Mesenchymal stem cell (in vitro differentiated cells and primary cell): ENCODE data around the gene TENM3.

Source experiments
- DNase-seq: peaks from one replicate; pipeline ENCODE4 v3.0.0-alpha.2; 2013
- H2AFZ ChIP-seq: one replicate; pipeline ENCODE4 v1.6.1; 2013; ENCODE audit warnings: low read depth, mild to moderate bottlenecking, control low read depth, inconsistent platforms, low read length, moderate library complexity
- H2AK5ac ChIP-seq: 2 replicates; pipeline ENCODE4 v1.6.1; 2013; ENCODE audit warnings: low read length, moderate library complexity, mild to moderate bottlenecking, inconsistent platforms; ENCODE audit not compliant: severe bottlenecking
- H2BK120ac ChIP-seq: one replicate; pipeline ENCODE4 v1.6.1; 2013; ENCODE audit warnings: low read depth, mild to moderate bottlenecking, inconsistent platforms, low read length, moderate library complexity
- H2BK12ac ChIP-seq, 2 experiments: one replicate each; pipeline ENCODE4 v1.6.1; 2013; ENCODE audit warnings: inconsistent platforms in 2 of 2, low read length in 2 of 2, mild to moderate bottlenecking in 2 of 2, moderate library complexity in 2 of 2, control low read depth in 1 of 2
- H2BK15ac ChIP-seq: one replicate; pipeline ENCODE4 v1.6.1; 2013; ENCODE audit warnings: mild to moderate bottlenecking, low read depth, inconsistent platforms; ENCODE audit not compliant: poor library complexity, severe bottlenecking
- H2BK5ac ChIP-seq: 2 replicates; pipeline ENCODE4 v1.6.1; 2013; ENCODE audit warnings: low read depth, mild to moderate bottlenecking, low read length, control low read depth, inconsistent platforms; ENCODE audit not compliant: poor library complexity, severe bottlenecking
- H3K14ac ChIP-seq, 2 experiments: one replicate each; pipeline ENCODE4 v1.6.1; 2013; ENCODE audit warnings: inconsistent platforms in 2 of 2, low read length in 2 of 2, control low read depth in 1 of 2, mild to moderate bottlenecking in 1 of 2, moderate library complexity in 1 of 2
- H3K18ac ChIP-seq, 2 experiments: one replicate each; pipeline ENCODE4 v1.6.1; 2013; ENCODE audit warnings: inconsistent platforms in 2 of 2, low read length in 2 of 2, control low read depth in 1 of 2, low read depth in 1 of 2, mild to moderate bottlenecking in 1 of 2
- H3K23ac ChIP-seq, 2 experiments: one replicate each; pipeline ENCODE4 v1.6.1; 2013; ENCODE audit warnings: inconsistent platforms in 2 of 2, low read length in 2 of 2, mild to moderate bottlenecking in 2 of 2, moderate library complexity in 2 of 2, control low read depth in 1 of 2
- H3K27ac ChIP-seq: 2 replicates; pipeline ENCODE4 v1.5.1; 2013; ENCODE audit warnings: mild to moderate bottlenecking, moderate library complexity, low read length, control low read depth, inconsistent platforms; ENCODE audit not compliant: poor library complexity, severe bottlenecking
- H3K27me3 ChIP-seq, 2 experiments: 2 replicates each; pipeline versions ENCODE4 v1.6.1 to v1.7.0; 2013; ENCODE audit warnings: low read length in 2 of 2, mild to moderate bottlenecking in 2 of 2, moderate library complexity in 2 of 2, control low read depth in 1 of 2, inconsistent platforms in 1 of 2; ENCODE audit not compliant: control insufficient read depth in 1 of 2, insufficient read depth in 1 of 2
- H3K36me3 ChIP-seq, 2 experiments: 2 replicates each; pipeline versions ENCODE4 v1.6.1 to v1.7.0; 2013; ENCODE audit warnings: low read length in 2 of 2, control low read depth in 1 of 2, inconsistent platforms in 1 of 2, low read depth in 1 of 2, mild to moderate bottlenecking in 1 of 2; ENCODE audit not compliant: insufficient read depth in 2 of 2, control insufficient read depth in 1 of 2
- H3K4ac ChIP-seq, 2 experiments: one replicate each; pipeline ENCODE4 v1.6.1; 2013; ENCODE audit warnings: inconsistent platforms in 2 of 2, low read length in 2 of 2, mild to moderate bottlenecking in 2 of 2, moderate library complexity in 2 of 2, control low read depth in 1 of 2, low read depth in 1 of 2
- H3K4me1 ChIP-seq: 2 replicates; pipeline ENCODE4 v1.6.1; 2013; ENCODE audit warnings: low read depth, low read length, control low read depth; ENCODE audit not compliant: control insufficient read depth, insufficient read depth
- H3K4me2 ChIP-seq: 2 replicates; pipeline ENCODE4 v1.6.1; 2013; ENCODE audit warnings: low read length, mild to moderate bottlenecking, inconsistent platforms; ENCODE audit not compliant: poor library complexity, severe bottlenecking
- H3K4me3 ChIP-seq, 2 experiments: 2 replicates each; pipeline versions ENCODE4 v1.5.1 to v1.7.0; 2013; ENCODE audit warnings: low read length in 2 of 2, mild to moderate bottlenecking in 2 of 2, control low read depth in 1 of 2, low read depth in 1 of 2; ENCODE audit not compliant: insufficient read depth in 1 of 2
- H3K79me1 ChIP-seq: replicated peaks from 2 replicates; pipeline ENCODE4 v1.6.1; 2013; ENCODE audit warnings: mild to moderate bottlenecking, control low read depth, low read length, inconsistent platforms; ENCODE audit not compliant: poor library complexity, severe bottlenecking
- H3K9ac ChIP-seq: 2 replicates; pipeline ENCODE4 v1.7.0; 2013; ENCODE audit warnings: mild to moderate bottlenecking, low read length, moderate library complexity
- H3K9me3 ChIP-seq: 2 replicates; pipeline ENCODE4 v1.7.0; 2013; ENCODE audit warnings: mild to moderate bottlenecking, low read length; ENCODE audit not compliant: control insufficient read depth
- H4K8ac ChIP-seq: one replicate; pipeline ENCODE4 v1.6.1; 2013; ENCODE audit warnings: inconsistent platforms, mild to moderate bottlenecking, low read length, moderate library complexity
- H4K91ac ChIP-seq: one replicate; pipeline ENCODE4 v1.6.1; 2013; ENCODE audit warnings: mild to moderate bottlenecking, low read length, inconsistent platforms
- WGBS: methylation state at CpG from one replicate; pipeline ENCODE4 v1.1.7; 2013; ENCODE audit warnings: mixed read lengths; 5-methylcytosine and 5-hydroxymethylcytosine counted together

Gene TENM3

GRCh38 chr4:182495645-182496385 is 252.6 kb downstream of the TENM3 start:
- Histone ChIP-seq H3K14ac (no peak overlapping the region), H3K9ac (no peak overlapping the region), H3K27ac (no peak overlapping the region), H3K36me3 (no peaks in the 10 kb centered on the region), H3K23ac (no peak overlapping the region), H2BK15ac (no peak overlapping the region), H2BK5ac (no peak overlapping the region), H2BK12ac (no peak overlapping the region), H3K27me3 (no peaks in the 10 kb centered on the region), H3K79me1 (peaks cover 7% of the 10 kb centered on the region), H2BK120ac (no peak overlapping the region), H3K18ac (no peak overlapping the region), H3K4me3 (no peak overlapping the region), H4K91ac (no peak overlapping the region), H2AK5ac (no peak overlapping the region), H2AFZ (no peak overlapping the region), H3K9me3 (no peaks in the 10 kb centered on the region), H3K4me1 (peaks cover 3% of the 10 kb centered on the region), H3K4me2 (no peak overlapping the region), H4K8ac (no peak overlapping the region), H3K4ac (no peak overlapping the region)
- DNase-seq: no peak
- WGBS: 78% methylated on average over 4 of the region's 6 CpGs

- Histone ChIP-seq H2BK120ac (no peak overlapping the region), H2BK5ac (no peak overlapping the region), H2AK5ac (no peak overlapping the region), H3K27me3 (no peaks in the 10 kb centered on the region), H3K4me2 (no peak overlapping the region), H3K14ac (no peak overlapping the region), H3K27ac (no peak overlapping the region), H3K4ac (no peak overlapping the region), H2BK15ac (no peak overlapping the region), H2AFZ (no peak overlapping the region), H3K18ac (no peak overlapping the region), H3K23ac (no peak overlapping the region), H3K79me1 (peaks cover 7% of the 10 kb centered on the region), H4K8ac (no peak overlapping the region), H3K9me3 (no peaks in the 10 kb centered on the region), H3K4me3 (no peak overlapping the region), H3K4me1 (peaks cover 3% of the 10 kb centered on the region), H4K91ac (no peak overlapping the region), H3K36me3 (no peaks in the 10 kb centered on the region), H2BK12ac (no peak overlapping the region), H3K9ac (no peak overlapping the region)
- DNase-seq: no peak
- 72% methylated on average over 4 of the region's 4 CpGs for WGBS
Observed at GRCh38 chr4:182496408-182496807, 253.2 kb downstream of the TENM3 start.

- no peak overlapping the region for H3K18ac ChIP-seq
- no peak overlapping the region for H2AFZ ChIP-seq
- H4K8ac ChIP-seq: no peak overlapping the region
- no peak overlapping the region for H4K91ac ChIP-seq
- no peak overlapping the region for H3K9ac ChIP-seq
- no peak overlapping the region for H3K14ac ChIP-seq
- no peaks in the 10 kb centered on the region for H3K36me3 ChIP-seq
- H3K4me3 ChIP-seq: no peak overlapping the region
- peaks cover 13% of the 10 kb centered on the region for H3K79me1 ChIP-seq
- no peaks in the 10 kb centered on the region for H3K27me3 ChIP-seq
- no peak overlapping the region for H3K4ac ChIP-seq
- DNase-seq: no peak
- H2BK5ac ChIP-seq: no peak overlapping the region
- 98% methylated on average over 4 of the region's 5 CpGs for WGBS
- no peak overlapping the region for H2AK5ac ChIP-seq
- no peak overlapping the region for H3K27ac ChIP-seq
- no peak overlapping the region for H3K23ac ChIP-seq
- H2BK15ac ChIP-seq: no peak overlapping the region
- H2BK120ac ChIP-seq: no peak overlapping the region
- peaks cover 1% of the 10 kb centered on the region for H3K4me1 ChIP-seq
- H3K4me2 ChIP-seq: no peak overlapping the region
- H3K9me3 ChIP-seq: no peaks in the 10 kb centered on the region
- no peak overlapping the region for H2BK12ac ChIP-seq
Observed at GRCh38 chr4:182502064-182502463, 258.9 kb downstream of the TENM3 start.

GRCh38 chr4:182504463-182504862 is 261.3 kb downstream of the TENM3 start:
- Histone ChIP-seq H3K27me3 (no peaks in the 10 kb centered on the region), H3K23ac (no peak overlapping the region), H2BK12ac (no peak overlapping the region), H3K14ac (no peak overlapping the region), H2AK5ac (no peak overlapping the region), H3K27ac (no peak overlapping the region), H3K4me2 (no peak overlapping the region), H2AFZ (no peak overlapping the region), H3K36me3 (no peaks in the 10 kb centered on the region), H3K79me1 (peaks cover 12% of the 10 kb centered on the region), H3K18ac (no peak overlapping the region), H3K9ac (no peak overlapping the region), H2BK15ac (no peak overlapping the region), H4K91ac (no peak overlapping the region), H4K8ac (no peak overlapping the region), H3K4me3 (no peak overlapping the region), H3K9me3 (no peaks in the 10 kb centered on the region), H3K4ac (no peak overlapping the region), H2BK5ac (no peak overlapping the region), H2BK120ac (no peak overlapping the region), H3K4me1 (no peaks in the 10 kb centered on the region)
- DNase-seq: no peak
- 92% methylated on average over 5 of the region's 5 CpGs for WGBS
